IPS-15b (cell line): ENCODE data around the gene MAP1LC3A.

Experiments
- H3K27me3 ChIP-seq: one replicate; pipeline ENCODE4 v1.6.1; 2013; ENCODE audit warnings: low read length; ENCODE audit not compliant: control insufficient read depth, insufficient read depth
- H3K36me3 ChIP-seq: one replicate; pipeline ENCODE4 v1.6.1; 2013; ENCODE audit warnings: low read length; ENCODE audit not compliant: control insufficient read depth, insufficient read depth
- H3K4me1 ChIP-seq: one replicate; pipeline ENCODE4 v1.6.1; 2013; ENCODE audit warnings: mild to moderate bottlenecking, low read length; ENCODE audit not compliant: control insufficient read depth, insufficient read depth
- H3K4me3 ChIP-seq: one replicate; pipeline ENCODE4 v1.5.1; 2013; ENCODE audit warnings: low read depth, low read length
- H3K9ac ChIP-seq: one replicate; pipeline ENCODE4 v1.6.1; 2013; ENCODE audit warnings: low read depth, mild to moderate bottlenecking, low read length
- H3K9me3 ChIP-seq: one replicate; pipeline ENCODE4 v1.6.1; 2013; ENCODE audit warnings: mild to moderate bottlenecking, low read length; ENCODE audit not compliant: control insufficient read depth, insufficient read depth

Gene MAP1LC3A

GRCh38 chr20:34581341-34582184, 23.0 kb downstream of the MAP1LC3A start:
- Histone ChIP-seq H3K9ac (no peak overlapping the region), H3K27me3 (no peaks in the 10 kb centered on the region), H3K9me3 (no peaks in the 10 kb centered on the region), H3K4me1 (no peaks in the 10 kb centered on the region), H3K36me3 (peaks cover 12% of the 10 kb centered on the region), H3K4me3 (no peak overlapping the region)

DNA sequence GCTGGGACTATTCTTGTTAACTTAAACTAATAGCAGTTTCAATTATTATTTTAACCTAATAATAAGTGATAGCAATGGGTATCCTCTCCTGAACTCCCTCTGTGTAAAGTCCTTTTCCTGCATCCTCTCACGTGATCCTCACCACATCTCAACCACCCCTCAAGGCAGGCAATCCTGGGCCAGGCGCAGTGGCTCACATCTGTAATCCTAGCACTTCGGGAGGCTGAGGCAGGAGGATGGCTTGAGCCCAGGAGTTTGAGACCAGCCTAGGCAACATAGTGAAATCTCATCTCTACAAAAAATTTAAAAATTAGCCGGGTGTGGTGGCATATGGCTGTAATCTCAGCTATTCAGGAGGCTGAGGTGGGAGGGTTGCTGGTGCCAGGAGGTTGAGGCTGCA, 23.7 kb downstream of the MAP1LC3A start:
- Histone ChIP-seq H3K9ac (no peak overlapping the region), H3K27me3 (no peaks in the 10 kb centered on the region), H3K9me3 (no peaks in the 10 kb centered on the region), H3K4me3 (no peak overlapping the region), H3K4me1 (no peaks in the 10 kb centered on the region), H3K36me3 (peaks cover 12% of the 10 kb centered on the region)

DNA sequence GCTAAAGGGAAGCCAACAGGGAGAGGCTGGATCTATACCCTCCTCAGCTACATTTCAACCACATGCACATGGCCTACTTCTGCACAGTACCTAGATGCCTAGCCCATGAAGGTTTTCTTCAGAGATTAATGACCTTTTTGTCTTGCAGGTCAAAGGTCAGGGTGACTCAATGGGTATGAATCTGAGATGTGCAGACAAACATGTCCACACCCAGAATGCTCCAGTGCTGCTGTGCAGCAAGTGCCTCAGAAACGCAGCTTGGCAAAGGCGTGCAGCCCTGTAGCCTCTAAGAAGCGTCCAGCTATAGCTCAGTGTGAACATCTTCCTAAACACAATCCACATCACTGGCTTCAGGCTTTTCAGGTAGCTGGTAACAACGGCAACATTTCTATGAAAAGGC, 24.4 kb downstream of the MAP1LC3A start:
- Histone ChIP-seq H3K4me1 (no peaks in the 10 kb centered on the region), H3K9ac (no peak overlapping the region), H3K4me3 (no peak overlapping the region), H3K27me3 (no peaks in the 10 kb centered on the region), H3K9me3 (no peaks in the 10 kb centered on the region), H3K36me3 (peaks cover 12% of the 10 kb centered on the region)

- no peaks in the 10 kb centered on the region for H3K4me1 ChIP-seq
- H3K9ac ChIP-seq: no peak overlapping the region
- no peak overlapping the region for H3K4me3 ChIP-seq
- H3K9me3 ChIP-seq: no peaks in the 10 kb centered on the region
- H3K27me3 ChIP-seq: no peaks in the 10 kb centered on the region
- H3K36me3 ChIP-seq: peaks cover 12% of the 10 kb centered on the region
These were observed 25.0 kb downstream of the MAP1LC3A start for GRCh38 chr20:34583544-34583943.

DNA sequence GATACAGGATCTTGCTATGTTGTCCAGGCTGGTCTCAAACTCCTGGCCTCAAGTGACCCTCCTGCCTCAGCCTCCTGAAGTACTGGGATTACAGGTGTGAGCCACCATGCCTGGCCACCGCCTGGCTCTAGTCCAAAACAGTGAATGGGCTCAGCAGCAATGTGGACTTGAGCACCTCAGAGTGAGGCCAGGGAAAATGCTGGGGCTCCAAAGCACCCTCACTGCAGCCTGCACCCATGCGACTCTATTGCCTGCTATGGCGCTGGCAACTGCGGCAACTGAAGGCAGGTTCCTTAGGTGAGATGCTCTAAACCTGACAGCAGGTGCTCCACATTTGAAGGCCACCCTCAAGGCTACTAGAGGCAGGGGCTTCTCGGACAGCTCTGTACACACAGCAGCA, 26.5 kb downstream of the MAP1LC3A start:
- Histone ChIP-seq H3K4me1 (no peaks in the 10 kb centered on the region), H3K4me3 (no peak overlapping the region), H3K9me3 (no peaks in the 10 kb centered on the region), H3K9ac (no peak overlapping the region), H3K27me3 (no peaks in the 10 kb centered on the region), H3K36me3 (peaks cover 11% of the 10 kb centered on the region)

DNA sequence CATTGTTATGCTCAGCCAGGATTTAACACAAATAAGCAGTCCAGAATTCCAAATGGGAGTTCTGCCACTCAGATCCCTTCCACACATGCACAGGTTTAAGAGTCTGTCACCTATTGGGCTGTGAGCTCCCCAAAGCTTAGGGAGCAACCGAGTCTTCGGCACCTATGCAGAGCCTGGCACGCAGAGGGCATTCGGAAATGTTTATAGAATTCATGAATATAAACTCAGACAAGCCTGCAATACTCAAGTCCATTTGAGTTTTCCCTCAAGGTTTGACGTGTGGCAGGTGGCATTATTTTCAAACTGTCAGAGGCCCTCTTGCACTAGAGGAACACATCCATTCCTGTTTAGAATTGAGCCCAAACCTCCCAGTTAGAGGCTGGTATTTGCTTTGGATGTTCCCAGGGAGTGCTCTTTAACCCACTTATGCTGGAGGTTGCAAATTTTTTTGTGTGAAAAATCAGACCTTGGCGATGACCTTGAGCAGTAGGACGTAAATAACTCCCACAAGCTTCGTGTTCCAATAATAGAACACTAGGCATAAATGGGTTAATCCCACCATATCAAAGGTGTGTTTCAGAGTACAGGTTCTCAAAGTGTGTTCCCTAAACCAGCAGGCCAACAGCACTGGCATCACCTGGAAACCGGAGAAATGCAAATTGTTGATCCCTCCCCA, 28.1 kb downstream of the MAP1LC3A start:
- Histone ChIP-seq H3K27me3 (no peaks in the 10 kb centered on the region), H3K4me1 (no peaks in the 10 kb centered on the region), H3K4me3 (no peak overlapping the region), H3K36me3 (peaks cover 6% of the 10 kb centered on the region), H3K9me3 (no peaks in the 10 kb centered on the region), H3K9ac (no peak overlapping the region)

- H3K36me3 ChIP-seq: no peaks in the 10 kb centered on the region
- H3K9me3 ChIP-seq: no peaks in the 10 kb centered on the region
- H3K4me1 ChIP-seq: no peaks in the 10 kb centered on the region
- no peaks in the 10 kb centered on the region for H3K27me3 ChIP-seq
- no peak overlapping the region for H3K9ac ChIP-seq
- H3K4me3 ChIP-seq: no peak overlapping the region
These were observed 37.1 kb downstream of the MAP1LC3A start for GRCh38 chr20:34595377-34596184.

DNA sequence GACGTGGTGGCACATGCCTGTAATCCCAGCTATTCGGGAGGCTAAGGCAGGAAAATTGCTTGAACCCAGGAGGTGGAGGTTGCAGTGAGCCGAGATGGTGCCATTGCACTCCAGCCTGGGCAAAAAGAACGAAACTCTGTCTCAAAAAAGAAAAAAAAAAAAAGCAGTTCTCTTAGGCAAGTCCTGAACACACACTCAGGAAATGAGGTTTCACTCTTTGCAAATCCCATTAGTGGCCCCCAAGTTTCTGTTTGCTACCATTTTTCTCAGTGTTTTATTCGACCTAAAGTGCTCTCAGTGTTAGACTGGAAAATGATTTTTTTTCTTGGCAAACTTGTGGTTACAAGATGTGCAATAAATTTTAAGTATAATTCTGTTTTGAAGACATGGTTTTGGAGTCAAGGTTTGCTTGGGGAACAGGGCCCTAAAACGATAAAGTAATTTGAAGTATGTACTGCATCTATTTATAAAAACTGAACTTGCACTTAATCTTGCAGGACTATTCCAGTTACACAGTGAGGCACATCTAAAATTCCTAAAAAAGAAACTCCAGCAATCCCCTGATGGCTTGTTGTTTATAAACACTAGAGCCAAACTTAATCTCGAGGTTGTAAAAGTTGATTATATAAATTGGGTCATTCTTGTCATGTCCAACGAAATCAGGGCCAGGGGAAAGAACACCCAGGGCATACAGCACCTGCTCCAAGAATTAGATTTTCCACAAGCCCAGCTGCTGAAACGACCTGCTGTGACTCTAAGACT, 42.6 kb downstream of the MAP1LC3A start:
- no peaks in the 10 kb centered on the region for H3K27me3 ChIP-seq
- no peak overlapping the region for H3K4me3 ChIP-seq
- H3K9me3 ChIP-seq: no peaks in the 10 kb centered on the region
- H3K36me3 ChIP-seq: no peaks in the 10 kb centered on the region
- no peaks in the 10 kb centered on the region for H3K4me1 ChIP-seq
- H3K9ac ChIP-seq: no peak overlapping the region

DNA sequence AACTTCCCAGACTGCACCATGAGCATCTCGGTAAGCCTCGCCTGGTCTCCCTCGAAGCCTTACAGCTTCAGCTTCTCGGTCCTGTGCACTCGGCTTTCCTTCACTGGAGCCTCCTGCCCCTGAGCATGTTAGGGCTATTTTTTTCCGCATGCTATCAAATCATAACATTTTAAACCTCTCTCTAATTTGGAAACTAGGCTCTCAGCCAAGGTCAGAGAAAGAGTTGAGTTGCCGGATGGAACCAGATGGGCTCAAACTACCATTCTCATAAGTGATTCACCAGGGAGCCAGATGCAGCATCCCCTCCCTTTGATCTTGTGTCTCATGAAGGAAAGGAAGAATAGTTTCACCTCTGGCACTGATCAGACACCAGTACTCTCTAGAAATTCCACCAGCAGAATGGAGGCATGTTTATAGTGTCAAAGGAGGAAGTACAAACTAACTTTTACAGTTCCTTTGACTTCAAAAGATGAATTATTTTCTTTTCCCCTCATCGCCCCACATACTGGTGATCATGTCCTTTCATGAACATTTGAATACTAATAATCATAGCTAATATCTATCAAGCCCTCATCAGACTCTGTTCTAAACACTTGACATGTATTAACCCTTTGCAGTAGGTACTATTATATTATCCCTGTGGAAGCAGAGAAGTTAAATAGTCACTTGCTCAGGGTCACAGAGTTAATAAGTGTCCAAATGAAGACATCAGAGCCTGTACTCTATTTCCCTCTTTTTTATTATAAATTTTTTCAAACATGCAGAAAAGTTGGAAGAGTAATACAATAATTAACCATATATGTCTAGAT, 46.7 kb downstream of the MAP1LC3A start:
- no peak overlapping the region for H3K9ac ChIP-seq
- no peaks in the 10 kb centered on the region for H3K4me1 ChIP-seq
- H3K36me3 ChIP-seq: no peaks in the 10 kb centered on the region
- H3K27me3 ChIP-seq: no peaks in the 10 kb centered on the region
- no peaks in the 10 kb centered on the region for H3K9me3 ChIP-seq
- H3K4me3 ChIP-seq: no peak overlapping the region

- H3K4me3 ChIP-seq: no peak overlapping the region
- no peaks in the 10 kb centered on the region for H3K36me3 ChIP-seq
- no peaks in the 10 kb centered on the region for H3K9me3 ChIP-seq
- H3K4me1 ChIP-seq: no peaks in the 10 kb centered on the region
- no peak overlapping the region for H3K9ac ChIP-seq
- H3K27me3 ChIP-seq: no peaks in the 10 kb centered on the region
These were observed 48.5 kb downstream of the MAP1LC3A start for GRCh38 chr20:34607066-34607465.
